Colonic mucosa (tissue), 4 donors: ENCODE results near the gene CFAP43. TPM values are rescaled to one million over a fixed set of nuclear protein-coding genes. Genes with fewer than 3 reads are reported as not detected.

ENCODE experiments used
- DNase-seq: peaks from one replicate; pipeline ENCODE4 v3.0.0-alpha.2; 2020
- H3K27ac ChIP-seq: fragments of 200-600 bp; one replicate; pipeline ENCODE4 v1.8.0; 2021
- H3K27me3 ChIP-seq: fragments of 200-600 bp; one replicate; pipeline ENCODE4 v1.8.0; 2021
- H3K36me3 ChIP-seq: fragments of 200-600 bp; one replicate; pipeline ENCODE4 v1.8.0; 2021
- H3K4me1 ChIP-seq: fragments of 200-600 bp; one replicate; pipeline ENCODE4 v1.8.0; 2021; ENCODE audit warnings: mild to moderate bottlenecking
- H3K4me3 ChIP-seq: fragments of 200-600 bp; one replicate; pipeline ENCODE4 v1.8.0; 2021
- H3K9ac ChIP-seq, 2 donors: one replicate each; pipeline ENCODE4 v1.7.0; 2013; ENCODE audit warnings: control low read depth in 2 of 2, low read depth in 2 of 2, low read length in 2 of 2
- H3K9me3 ChIP-seq: fragments of 200-600 bp; one replicate; pipeline ENCODE4 v1.8.0; 2021
- CTCF ChIP-seq: fragments of 200-600 bp; IDR thresholded peaks from one replicate; pipeline ENCODE4 v1.8.0; 2022; ENCODE audit warnings: antibody characterized with exemption, mild to moderate bottlenecking
- intact Hi-C: fragments of 100-400 bp; cut with DNase I; formaldehyde crosslinking; loops from one replicate; pipeline ENCODE4 v1.14.1; 2022
- total RNA-seq, 2 donors: library from RNA; stranded (reverse); fragmentation: NEBNext Ultra II Directional in 1 of 2; extraction: Animal tissue kit (Norgen Biotek cat#: 25700) in 1 of 2; gene quantifications; one replicate each; pipeline ENCODE4 v1.2.1, GENCODE V29; 2021
- donor health status: healthy.
- donor health status: DM: no; HTN: no; CAD: no.
- donor health status: DM: no; HTN: no; CAD: no.

Gene CFAP43
- total RNA-seq, 2 donors from 2014 or later = 0.16 to 0.49 TPM

GRCh38 chr10:104100795-104101194 lies 131.4 kb downstream of the CFAP43 start:
- Histone ChIP-seq H3K9me3 (no peaks in the 10 kb centered on the region), H3K4me3 (no peak overlapping the region), H3K9ac (no peak overlapping the region), H3K36me3 (no peaks in the 10 kb centered on the region), H3K4me1 (no peaks in the 10 kb centered on the region), H3K27me3 (no peaks in the 10 kb centered on the region), H3K27ac (no peak overlapping the region)
- intact Hi-C loops = no loop called here
- TF ChIP-seq CTCF = no peak
- no peak for DNase-seq

GRCh38 chr10:104099941-104100340 lies 132.2 kb downstream of the CFAP43 start:
- Histone ChIP-seq H3K4me3 (no peak overlapping the region), H3K27me3 (no peaks in the 10 kb centered on the region), H3K4me1 (no peaks in the 10 kb centered on the region), H3K9ac (no peak overlapping the region), H3K27ac (no peak overlapping the region), H3K9me3 (no peaks in the 10 kb centered on the region), H3K36me3 (no peaks in the 10 kb centered on the region)
- intact Hi-C loops = no loop called here
- DNase-seq = no peak
- no peak for TF ChIP-seq CTCF

GRCh38 chr10:104099269-104099668 lies 132.9 kb downstream of the CFAP43 start:
- Histone ChIP-seq H3K27ac (no peak overlapping the region), H3K9ac (no peak overlapping the region), H3K36me3 (no peaks in the 10 kb centered on the region), H3K4me1 (no peaks in the 10 kb centered on the region), H3K9me3 (no peaks in the 10 kb centered on the region), H3K4me3 (no peak overlapping the region), H3K27me3 (no peaks in the 10 kb centered on the region)
- DNase-seq = no peak
- no peak for TF ChIP-seq CTCF
- intact Hi-C loops = no loop called here

- Histone ChIP-seq H3K9me3 (no peaks in the 10 kb centered on the region), H3K4me3 (no peak overlapping the region), H3K27me3 (no peaks in the 10 kb centered on the region), H3K27ac (no peak overlapping the region), H3K9ac (no peak overlapping the region), H3K36me3 (no peaks in the 10 kb centered on the region), H3K4me1 (no peaks in the 10 kb centered on the region)
- intact Hi-C loops = no loop called here
- TF ChIP-seq CTCF = no peak
- no peak for DNase-seq
These were observed 133.7 kb downstream of the CFAP43 start for GRCh38 chr10:104098358-104098925.

GRCh38 chr10:104096692-104097091 lies 135.5 kb downstream of the CFAP43 start:
- H3K4me3 ChIP-seq = no peak overlapping the region
- H3K27me3 ChIP-seq = no peaks in the 10 kb centered on the region
- DNase-seq = no peak
- H3K27ac ChIP-seq = no peak overlapping the region
- TF ChIP-seq CTCF = no peak
- no peak overlapping the region for H3K9ac ChIP-seq
- H3K9me3 ChIP-seq = no peaks in the 10 kb centered on the region
- intact Hi-C loops = no loop called here
- no peaks in the 10 kb centered on the region for H3K4me1 ChIP-seq
- H3K36me3 ChIP-seq = no peaks in the 10 kb centered on the region
